Measurements from ENCODE around the gene CREB3L1.

CREB3L1 gene

DNA sequence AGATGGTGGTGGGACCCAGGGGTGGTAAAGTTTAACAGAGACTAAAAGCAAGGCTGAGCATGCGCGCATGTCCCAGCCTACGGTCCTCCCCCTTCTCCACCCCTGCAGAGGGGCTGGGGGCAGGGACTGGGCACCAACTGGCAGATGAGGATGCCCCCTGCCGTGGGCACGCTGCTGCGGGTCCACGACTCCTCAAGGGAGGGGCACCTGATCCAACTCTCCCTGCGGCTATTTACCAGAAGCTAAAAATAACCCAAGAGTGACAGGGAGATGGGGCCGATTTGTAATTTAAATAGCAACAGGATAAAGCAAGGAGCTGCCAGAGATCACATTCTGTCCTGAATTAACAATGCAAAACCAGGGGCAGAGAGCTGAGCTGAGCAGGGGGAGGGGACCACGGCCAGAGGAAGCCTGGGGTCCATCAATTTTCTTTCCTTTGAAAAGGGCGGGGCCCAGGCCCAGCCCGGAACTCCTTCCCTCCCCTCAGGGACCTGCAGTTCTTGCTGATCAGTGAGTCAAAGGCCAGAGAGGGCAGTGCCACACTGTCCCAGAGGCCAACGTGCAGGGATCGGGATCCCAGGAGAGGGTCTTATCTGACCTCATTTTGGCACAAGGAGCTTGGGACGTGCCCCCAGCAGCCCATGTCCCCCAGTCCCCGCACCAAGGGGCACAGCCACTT is 61.7 kb downstream of the CREB3L1 start:
- no peak for TF ChIP-seq ZNF274 (IDR thresholded peaks at IDR 0.05; ENCODE audit: low read depth, low read length)
- H3K4me3 ChIP-seq (ENCODE audit: low read length): no peak overlapping the region

DNA sequence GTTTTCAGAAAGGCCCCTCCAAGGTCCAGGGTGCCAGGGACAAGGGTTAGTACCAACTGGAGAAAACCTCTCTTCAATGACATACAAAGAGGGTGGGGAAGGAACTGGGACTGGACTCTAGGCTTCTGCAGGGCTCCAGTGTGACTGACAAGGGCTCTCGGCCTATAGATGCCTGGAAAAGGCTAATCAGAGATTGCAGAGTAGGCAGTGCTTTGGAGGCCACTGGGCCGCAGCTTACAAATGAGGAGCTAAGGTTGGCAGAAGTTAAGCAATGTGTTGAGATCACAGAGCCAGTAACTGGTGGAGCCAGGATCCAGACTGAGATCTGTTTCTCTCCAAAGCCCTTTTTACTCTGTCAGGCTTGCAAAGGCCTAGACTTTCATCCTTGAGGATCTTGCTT is 62.4 kb downstream of the CREB3L1 start:
- H3K4me3 ChIP-seq (ENCODE audit: low read length): no peak overlapping the region
- no peak for TF ChIP-seq ZNF274 (IDR thresholded peaks at IDR 0.05; ENCODE audit: low read depth, low read length)

DNA sequence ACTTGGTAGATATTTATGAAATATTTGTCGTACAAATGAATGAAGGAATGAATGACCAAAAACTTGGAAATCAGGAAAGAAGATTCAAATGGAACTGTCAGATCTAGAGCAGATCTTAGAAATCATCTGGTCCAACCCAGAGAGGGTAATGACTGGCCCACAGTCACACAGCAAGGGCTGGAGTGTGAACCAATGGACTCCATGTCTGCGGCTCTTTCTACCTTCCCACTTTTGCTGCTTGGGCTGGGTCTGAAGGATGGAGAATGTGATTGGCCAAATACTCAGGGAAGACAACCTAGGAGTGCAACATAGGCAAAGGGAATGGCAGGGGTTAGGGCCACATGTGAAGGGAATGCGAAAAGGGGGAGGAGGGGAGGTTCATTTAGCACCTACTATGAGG is 64.0 kb downstream of the CREB3L1 start:
- TF ChIP-seq ZNF274 (IDR thresholded peaks at IDR 0.05; ENCODE audit: low read depth, low read length): no peak
- no peak overlapping the region for H3K4me3 ChIP-seq (ENCODE audit: low read length)

DNA sequence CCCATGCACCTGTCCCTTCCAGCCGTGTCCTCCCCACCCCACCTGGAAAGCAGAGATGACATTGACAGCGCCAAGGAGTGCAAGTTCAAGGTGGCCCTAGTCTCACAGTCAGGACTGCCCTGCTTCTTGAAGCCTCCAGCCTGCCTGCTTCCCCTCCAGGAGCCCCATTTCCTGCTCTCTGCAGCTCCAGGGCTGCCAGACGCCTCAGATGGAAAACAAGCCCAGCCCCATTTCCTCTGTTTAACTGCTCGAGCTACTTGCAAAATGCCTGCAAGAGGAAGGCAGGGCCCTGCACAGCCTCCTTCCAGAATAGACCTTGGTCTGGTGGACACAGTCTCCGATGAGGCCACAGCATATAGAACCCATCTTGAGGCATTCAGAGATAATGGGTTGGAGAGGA is 64.8 kb downstream of the CREB3L1 start:
- no peak overlapping the region for H3K4me3 ChIP-seq (ENCODE audit: low read length)
- no peak for TF ChIP-seq ZNF274 (IDR thresholded peaks at IDR 0.05; ENCODE audit: low read depth, low read length)

DNA sequence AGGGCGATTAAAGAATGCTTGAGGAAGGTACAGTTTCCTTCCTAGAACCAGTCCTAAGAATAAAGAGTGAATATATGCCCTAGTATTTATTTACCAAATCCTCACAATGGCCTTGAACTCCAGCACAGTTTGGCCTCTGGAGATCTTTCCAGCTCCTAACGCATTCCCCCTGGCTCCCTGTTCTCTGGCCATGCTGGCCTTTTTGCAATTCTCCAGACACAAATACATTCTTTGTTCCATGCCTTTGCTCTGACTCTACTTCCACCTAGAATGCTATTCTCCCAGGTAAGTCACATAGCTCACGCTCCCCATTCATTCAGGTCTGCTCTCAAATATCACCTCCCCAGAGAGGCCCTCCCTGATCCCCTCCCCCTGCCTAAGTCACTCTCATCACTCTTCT is 66.1 kb downstream of the CREB3L1 start:
- TF ChIP-seq ZNF274 (IDR thresholded peaks at IDR 0.05; ENCODE audit: low read depth, low read length): no peak
- H3K4me3 ChIP-seq (ENCODE audit: low read length): no peak overlapping the region

DNA sequence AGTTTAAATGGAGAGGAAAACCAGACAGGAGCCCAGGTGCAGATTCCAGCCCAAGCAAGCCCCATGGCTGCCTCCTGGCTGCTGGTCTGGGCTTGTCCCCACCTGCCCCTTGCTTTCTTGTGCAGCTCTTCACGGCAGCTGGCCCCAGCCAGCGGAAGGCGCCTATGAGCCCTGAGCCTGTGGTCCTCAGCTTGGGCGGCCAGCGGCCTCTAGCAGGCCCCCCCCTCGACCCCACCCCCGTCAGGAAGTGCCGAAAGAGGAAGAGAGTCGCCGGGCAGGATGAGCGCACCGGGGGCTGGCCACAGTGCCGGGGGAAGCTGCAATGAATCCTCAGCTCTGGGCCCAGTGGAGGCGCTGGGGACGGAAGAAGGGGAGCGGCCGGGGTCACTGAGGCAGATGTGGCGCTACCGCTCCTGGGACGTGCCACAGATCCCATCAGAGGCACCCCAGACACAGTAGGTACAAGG is 67.7 kb downstream of the CREB3L1 start:
- peak overlapping the region; percentile 63; the same call in 1 of the 2 replicates for H3K4me3 ChIP-seq (ENCODE audit: low read length)
- no peak for TF ChIP-seq ZNF274 (IDR thresholded peaks at IDR 0.05; ENCODE audit: low read depth, low read length)

DNA sequence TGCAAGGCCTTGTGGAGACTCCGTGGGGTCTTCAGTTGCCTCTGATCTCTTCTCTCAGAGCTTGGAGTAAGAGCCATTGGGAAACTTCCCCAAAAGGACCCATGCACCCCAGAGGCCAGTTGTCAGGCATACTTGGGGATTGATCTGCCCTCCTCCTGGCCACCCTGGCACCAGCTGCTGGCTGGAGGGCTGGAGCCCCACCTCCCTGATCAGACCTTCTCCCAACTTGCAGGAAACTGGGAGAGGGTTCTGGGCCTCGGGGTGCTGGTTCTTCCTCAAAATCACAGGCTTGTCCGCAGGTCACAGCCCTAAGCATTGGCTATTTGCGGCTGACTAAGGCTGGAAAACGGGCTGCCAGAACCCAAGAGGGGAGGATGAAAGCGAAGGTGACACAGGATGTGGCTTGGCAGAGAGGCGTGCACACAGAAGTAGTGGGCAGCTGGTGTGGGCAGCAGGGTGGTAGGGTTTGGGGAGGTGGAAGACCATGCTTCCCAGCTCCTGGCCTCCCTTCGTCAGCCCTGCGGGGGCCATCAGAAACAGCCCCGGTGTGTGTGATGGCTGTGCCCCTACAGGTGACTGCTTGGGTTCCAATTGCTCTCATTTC is 68.5 kb downstream of the CREB3L1 start:
- H3K4me3 ChIP-seq (ENCODE audit: low read length): peak overlapping the region; percentile 63; the same call in 1 of the 2 replicates
- no peak for TF ChIP-seq ZNF274 (IDR thresholded peaks at IDR 0.05; ENCODE audit: low read depth, low read length)

DNA sequence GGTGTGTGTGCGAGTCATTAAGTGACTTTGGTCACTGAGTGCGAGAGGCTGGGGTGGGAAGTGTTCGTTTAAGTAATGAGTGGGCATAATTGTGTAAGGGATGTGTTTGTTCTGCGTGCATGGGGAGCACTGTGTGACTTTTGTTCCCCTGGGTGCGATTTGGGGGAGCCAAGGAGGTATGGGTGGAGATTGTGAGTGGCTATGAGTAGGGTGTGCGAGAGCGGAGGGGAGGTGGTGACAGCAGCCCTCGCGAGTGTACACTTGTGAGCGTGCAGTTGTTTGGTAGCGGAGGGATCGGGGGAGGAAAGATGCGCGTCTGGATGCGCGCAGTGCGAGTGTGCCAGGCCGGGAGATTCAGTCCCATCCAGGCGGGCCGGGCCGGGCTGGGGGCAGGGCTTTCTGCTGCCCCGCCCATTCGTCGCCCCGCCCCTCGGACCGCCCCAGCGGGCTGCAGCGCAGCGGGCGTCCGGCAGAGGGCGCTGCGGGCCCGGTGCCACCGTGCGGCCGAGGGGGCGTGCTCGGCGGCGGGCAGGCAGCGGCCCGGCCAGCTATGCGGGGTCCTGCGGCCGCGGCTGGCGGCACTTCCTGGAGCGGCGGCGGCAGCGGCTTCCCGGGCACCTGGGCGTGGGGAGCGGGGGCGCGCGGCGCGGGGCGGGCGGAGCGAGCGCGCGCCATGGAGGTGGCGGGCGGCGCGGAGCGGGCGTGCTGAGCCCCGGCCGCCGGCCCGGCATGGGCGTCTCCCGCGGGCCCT is 69.6 kb downstream of the CREB3L1 start, which contains the start of gene DGKZ:
DGKZ (plus strand) TSS at position 578 of the 751 bp plus-strand sequence. CDS start 197 bp downstream, outside the sequence.
- peak within 1 kb of the TSS; percentile 85 for H3K4me3 ChIP-seq (ENCODE audit: low read length)
- no peak for TF ChIP-seq ZNF274 (IDR thresholded peaks at IDR 0.05; ENCODE audit: low read depth, low read length)

DNA sequence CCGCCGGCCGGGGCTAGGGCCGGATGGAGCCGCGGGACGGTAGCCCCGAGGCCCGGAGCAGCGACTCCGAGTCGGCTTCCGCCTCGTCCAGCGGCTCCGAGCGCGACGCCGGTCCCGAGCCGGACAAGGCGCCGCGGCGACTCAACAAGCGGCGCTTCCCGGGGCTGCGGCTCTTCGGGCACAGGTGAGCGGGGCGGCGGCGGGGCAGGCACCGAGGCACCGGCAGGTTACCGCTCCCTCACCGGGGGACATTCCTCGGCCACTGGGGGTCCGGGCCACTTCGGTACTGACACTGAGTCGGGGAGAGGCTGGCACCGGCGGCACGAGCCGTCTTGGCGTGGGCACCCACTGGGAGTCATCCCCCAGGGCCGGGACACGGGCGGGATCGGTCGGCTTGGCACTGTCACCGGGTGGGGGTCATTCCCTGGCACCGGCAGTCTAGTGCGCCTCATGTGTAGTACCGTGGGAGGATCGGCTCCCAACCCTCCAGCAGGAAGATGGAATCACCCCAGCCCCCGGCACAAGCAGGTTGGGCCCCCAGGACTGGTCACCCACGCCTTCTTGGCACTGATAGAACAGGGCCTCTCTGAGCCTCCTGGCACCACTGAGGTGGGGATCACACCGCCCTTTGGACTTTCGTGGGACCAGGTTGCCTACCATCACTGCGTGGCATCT is 70.3 kb downstream of the CREB3L1 start:
- no peak for TF ChIP-seq ZNF274 (IDR thresholded peaks at IDR 0.05; ENCODE audit: low read depth, low read length)
- H3K4me3 ChIP-seq (ENCODE audit: low read length): peak overlapping the region; percentile 85

DNA sequence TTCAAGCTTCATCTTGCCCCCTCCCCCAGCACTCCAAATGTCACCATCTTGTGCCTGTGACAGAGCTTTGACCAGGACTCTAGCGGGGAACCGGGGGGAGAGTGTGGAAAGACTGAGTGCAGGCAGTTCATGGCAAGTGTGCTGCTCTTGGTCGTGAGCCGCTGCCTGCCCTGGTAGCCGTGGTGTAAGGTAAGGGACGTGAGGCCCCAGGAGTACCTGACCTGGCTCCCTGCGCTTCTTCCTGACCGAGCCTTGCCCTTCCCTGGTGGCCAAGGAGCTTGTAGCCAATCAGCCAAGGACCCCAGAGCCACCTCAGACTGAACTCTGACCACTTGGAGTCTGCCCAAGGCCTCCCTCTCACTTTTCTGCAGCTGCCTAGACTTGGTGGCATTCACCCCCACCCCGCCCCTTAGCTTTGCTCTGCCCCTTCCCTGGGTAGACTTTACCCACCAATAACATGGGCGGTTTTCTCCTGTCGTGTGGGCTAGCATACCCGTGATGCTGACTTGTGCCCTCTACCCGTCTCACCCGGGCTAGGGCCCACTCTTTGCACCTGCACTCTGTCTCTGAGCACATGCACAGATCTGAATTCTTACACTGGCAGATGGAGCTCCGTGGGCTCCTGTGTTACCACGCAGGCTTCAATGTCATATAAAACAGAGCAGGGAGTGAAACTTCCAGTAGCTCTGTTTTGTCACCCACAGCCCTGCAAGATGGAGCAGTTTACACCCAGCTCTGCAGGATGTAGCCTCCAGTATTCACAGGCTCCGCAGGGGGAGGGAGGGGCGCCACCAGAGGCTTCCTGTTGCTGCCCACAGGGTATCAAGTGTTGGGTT is 71.3 kb downstream of the CREB3L1 start:
- peak overlapping the region; percentile 85 for H3K4me3 ChIP-seq (ENCODE audit: low read length)
- no peak for TF ChIP-seq ZNF274 (IDR thresholded peaks at IDR 0.05; ENCODE audit: low read depth, low read length)

DNA sequence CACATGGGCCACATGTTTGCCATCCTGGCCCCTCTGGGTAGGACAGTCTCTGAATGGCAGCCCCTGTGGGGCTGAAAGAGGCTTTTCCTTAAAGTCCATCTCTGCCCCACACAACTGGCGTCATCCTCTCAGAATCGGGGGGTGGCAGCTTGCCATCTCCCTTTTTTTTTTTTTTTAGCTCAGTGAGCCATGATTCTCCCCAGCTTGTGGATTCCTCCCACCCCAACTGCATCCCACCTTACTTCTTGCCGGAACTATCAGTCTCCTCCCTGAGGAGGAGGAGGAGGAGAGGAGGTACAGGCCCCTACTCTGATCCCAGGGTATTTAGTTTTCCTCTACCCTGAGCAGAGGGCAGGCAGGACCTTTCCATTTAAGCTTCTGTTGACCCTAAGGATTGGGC is 73.2 kb downstream of the CREB3L1 start:
- TF ChIP-seq ZNF274 (IDR thresholded peaks at IDR 0.05; ENCODE audit: low read depth, low read length): no peak
- H3K4me3 ChIP-seq (ENCODE audit: low read length): no peak overlapping the region

DNA sequence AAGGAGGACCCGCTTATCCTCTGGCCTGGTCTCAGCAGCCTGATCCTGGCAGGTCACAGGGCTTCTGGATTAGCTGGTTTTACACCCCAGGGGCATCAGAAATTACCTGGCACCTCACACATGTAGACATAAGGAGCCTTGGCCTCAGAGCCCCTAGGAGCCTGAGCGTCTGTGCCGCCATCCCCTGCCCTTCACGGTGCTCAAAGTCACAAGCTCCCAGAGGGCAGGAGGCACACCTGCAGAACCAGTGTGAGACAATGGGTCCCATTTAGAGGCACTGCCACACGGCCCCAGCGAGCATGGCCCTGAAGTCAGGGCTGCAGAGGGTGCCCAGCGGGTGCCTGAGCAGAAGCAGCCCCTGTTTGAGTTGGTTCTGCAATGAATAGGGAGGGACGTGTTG is 73.7 kb downstream of the CREB3L1 start:
- H3K4me3 ChIP-seq (ENCODE audit: low read length): no peak overlapping the region
- no peak for TF ChIP-seq ZNF274 (IDR thresholded peaks at IDR 0.05; ENCODE audit: low read depth, low read length)

DNA sequence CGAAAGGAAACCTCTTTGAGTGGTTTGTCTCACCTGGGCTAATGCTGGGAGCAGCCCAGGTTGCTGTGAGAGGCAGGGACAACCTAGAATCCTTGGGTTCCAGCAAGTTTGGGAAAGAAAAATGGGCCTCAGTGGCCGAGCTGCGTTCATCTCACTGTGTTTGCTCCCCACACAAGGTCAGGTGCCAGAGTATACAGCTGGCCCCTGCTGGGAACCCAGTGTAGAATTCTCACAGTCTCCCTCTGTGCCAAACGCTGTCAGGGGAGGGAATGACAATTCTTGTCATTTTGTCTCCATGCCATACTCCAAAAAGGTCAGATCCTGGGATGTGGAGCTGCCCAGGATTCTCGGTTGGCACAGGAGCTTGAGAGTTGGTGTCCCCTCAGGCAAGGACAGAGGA is 74.1 kb downstream of the CREB3L1 start:
- no peak for TF ChIP-seq ZNF274 (IDR thresholded peaks at IDR 0.05; ENCODE audit: low read depth, low read length)
- H3K4me3 ChIP-seq (ENCODE audit: low read length): no peak overlapping the region
